ENCODE data around the gene YWHAG. TPM values are rescaled to one million over a fixed set of nuclear protein-coding genes. Genes with fewer than 3 reads are reported as not detected.

Gene YWHAG
- total and polyA plus RNA-seq, 9 of the 15 experiments (the other 6 are each of a cell fraction or from before 2014, with no cell fraction given) = 30.4 to 246 (median 94.5) TPM

DNA sequence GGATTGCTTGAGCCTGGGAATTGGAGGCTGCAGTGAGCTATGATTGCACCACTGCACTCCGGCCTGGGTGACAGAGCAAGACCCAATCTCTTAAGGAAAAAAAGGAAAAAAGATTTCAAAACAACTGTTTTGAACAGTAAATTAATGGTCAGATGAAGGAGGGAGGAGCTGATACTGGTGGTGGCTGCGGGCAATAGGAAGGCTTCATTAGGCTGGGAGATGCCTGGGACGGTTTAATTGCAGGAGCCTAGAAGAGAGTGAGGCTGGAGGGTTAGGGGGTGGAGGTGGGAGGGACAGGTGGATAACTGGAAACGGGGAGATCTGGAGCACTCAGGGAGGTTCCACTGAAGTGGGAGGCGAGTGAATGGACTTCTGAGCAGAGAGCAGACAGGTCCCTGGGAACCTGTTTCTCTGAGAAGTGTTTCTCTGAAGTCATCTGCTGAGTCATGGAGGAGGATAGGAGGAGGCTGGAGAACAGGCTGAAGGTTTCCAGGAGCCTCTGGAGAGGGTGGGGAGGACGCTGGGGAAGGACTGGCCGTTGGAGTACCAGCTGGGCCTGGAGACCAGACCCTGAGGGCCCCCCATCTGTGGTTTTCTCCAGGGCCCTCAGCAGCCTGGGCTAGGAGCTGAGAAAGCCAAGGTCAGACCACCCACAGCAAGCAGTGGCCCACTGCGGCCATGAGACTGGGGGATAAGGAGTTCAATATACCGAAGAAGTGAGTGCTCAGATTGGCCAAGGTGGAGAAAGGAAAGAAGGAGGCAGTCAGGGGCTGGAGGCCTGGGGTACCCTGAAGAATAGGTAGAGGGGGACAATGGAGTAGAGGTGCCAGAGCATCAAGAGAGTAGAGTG lies 14.4 kb upstream of the YWHAG start (continued):
- TF ChIP-seq HEY1 (CRISPR knock-in tag; IDR thresholded peaks at IDR 0.05; ENCODE audit: borderline replicate concordance) (0 out of 2 replicates have a peak, but pooled peaks have one; percentile 72), BCOR (IDR thresholded peaks at IDR 0.05) (0 out of 2 replicates have a peak, but pooled peaks have one; percentile 11), ZNF165 (CRISPR knock-in tag; IDR thresholded peaks at IDR 0.05; ENCODE audit: borderline replicate concordance) (peak; percentile 45; the same call in 1 of the 2 replicates), FOSL1 (tag; conservative IDR thresholded peaks at IDR 0.05) (peak; percentile 83), XRCC4 (IDR thresholded peaks at IDR 0.05; ENCODE audit: extremely low read depth, insufficient read depth, insufficient read length) (no peak), GABPB1 (CRISPR knock-in tag; IDR thresholded peaks at IDR 0.05) (no peak), TBP (optimal IDR thresholded peaks at IDR 0.05; ENCODE audit: low read depth, low read length) (peak; percentile 62), RFX5 (IDR thresholded peaks at IDR 0.05; ENCODE audit: low read depth, low read length) (no peak), RCOR1 (IDR thresholded peaks at IDR 0.05; ENCODE audit: borderline replicate concordance in 1 of 2, low read depth in 2 of 2, low read length in 2 of 2) (peak in 1 of 2 experiments; percentile 88; a peak in 2 of 4 replicates)
- TF ChIP-seq, protein P1, sequence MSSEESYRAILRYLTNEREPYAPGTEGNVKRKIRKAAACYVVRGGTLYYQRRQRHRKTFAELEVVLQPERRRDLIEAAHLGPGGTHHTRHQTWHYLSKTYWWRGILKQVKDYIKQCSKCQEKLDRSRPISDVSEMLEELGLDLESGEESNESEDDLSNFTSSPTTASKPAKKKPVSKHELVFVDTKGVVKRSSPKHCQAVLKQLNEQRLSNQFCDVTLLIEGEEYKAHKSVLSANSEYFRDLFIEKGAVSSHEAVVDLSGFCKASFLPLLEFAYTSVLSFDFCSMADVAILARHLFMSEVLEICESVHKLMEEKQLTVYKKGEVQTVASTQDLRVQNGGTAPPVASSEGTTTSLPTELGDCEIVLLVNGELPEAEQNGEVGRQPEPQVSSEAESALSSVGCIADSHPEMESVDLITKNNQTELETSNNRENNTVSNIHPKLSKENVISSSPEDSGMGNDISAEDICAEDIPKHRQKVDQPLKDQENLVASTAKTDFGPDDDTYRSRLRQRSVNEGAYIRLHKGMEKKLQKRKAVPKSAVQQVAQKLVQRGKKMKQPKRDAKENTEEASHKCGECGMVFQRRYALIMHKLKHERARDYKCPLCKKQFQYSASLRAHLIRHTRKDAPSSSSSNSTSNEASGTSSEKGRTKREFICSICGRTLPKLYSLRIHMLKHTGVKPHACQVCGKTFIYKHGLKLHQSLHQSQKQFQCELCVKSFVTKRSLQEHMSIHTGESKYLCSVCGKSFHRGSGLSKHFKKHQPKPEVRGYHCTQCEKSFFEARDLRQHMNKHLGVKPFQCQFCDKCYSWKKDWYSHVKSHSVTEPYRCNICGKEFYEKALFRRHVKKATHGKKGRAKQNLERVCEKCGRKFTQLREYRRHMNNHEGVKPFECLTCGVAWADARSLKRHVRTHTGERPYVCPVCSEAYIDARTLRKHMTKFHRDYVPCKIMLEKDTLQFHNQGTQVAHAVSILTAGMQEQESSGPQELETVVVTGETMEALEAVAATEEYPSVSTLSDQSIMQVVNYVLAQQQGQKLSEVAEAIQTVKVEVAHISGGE (CRISPR knock-in tag; IDR thresholded peaks at IDR 0.05) = 0 out of 6 replicates have a peak, but pooled peaks of 1 of the 3 experiments have one; percentile 62
- TF ChIP-seq, protein P2, sequence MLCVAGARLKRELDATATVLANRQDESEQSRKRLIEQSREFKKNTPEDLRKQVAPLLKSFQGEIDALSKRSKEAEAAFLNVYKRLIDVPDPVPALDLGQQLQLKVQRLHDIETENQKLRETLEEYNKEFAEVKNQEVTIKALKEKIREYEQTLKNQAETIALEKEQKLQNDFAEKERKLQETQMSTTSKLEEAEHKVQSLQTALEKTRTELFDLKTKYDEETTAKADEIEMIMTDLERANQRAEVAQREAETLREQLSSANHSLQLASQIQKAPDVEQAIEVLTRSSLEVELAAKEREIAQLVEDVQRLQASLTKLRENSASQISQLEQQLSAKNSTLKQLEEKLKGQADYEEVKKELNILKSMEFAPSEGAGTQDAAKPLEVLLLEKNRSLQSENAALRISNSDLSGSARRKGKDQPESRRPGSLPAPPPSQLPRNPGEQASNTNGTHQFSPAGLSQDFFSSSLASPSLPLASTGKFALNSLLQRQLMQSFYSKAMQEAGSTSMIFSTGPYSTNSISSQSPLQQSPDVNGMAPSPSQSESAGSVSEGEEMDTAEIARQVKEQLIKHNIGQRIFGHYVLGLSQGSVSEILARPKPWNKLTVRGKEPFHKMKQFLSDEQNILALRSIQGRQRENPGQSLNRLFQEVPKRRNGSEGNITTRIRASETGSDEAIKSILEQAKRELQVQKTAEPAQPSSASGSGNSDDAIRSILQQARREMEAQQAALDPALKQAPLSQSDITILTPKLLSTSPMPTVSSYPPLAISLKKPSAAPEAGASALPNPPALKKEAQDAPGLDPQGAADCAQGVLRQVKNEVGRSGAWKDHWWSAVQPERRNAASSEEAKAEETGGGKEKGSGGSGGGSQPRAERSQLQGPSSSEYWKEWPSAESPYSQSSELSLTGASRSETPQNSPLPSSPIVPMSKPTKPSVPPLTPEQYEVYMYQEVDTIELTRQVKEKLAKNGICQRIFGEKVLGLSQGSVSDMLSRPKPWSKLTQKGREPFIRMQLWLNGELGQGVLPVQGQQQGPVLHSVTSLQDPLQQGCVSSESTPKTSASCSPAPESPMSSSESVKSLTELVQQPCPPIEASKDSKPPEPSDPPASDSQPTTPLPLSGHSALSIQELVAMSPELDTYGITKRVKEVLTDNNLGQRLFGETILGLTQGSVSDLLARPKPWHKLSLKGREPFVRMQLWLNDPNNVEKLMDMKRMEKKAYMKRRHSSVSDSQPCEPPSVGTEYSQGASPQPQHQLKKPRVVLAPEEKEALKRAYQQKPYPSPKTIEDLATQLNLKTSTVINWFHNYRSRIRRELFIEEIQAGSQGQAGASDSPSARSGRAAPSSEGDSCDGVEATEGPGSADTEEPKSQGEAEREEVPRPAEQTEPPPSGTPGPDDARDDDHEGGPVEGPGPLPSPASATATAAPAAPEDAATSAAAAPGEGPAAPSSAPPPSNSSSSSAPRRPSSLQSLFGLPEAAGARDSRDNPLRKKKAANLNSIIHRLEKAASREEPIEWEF (CRISPR knock-in tag; IDR thresholded peaks at IDR 0.05) = 0 out of 2 replicates have a peak, but pooled peaks have one; percentile 63
- TF ChIP-seq, protein P3, sequence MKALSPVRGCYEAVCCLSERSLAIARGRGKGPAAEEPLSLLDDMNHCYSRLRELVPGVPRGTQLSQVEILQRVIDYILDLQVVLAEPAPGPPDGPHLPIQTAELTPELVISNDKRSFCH (CRISPR knock-in tag; IDR thresholded peaks at IDR 0.05) = no peak
- TF ChIP-seq, protein P3 (tag; IDR thresholded peaks at IDR 0.05) = peak; percentile 87
- TF ChIP-seq, protein P4, sequence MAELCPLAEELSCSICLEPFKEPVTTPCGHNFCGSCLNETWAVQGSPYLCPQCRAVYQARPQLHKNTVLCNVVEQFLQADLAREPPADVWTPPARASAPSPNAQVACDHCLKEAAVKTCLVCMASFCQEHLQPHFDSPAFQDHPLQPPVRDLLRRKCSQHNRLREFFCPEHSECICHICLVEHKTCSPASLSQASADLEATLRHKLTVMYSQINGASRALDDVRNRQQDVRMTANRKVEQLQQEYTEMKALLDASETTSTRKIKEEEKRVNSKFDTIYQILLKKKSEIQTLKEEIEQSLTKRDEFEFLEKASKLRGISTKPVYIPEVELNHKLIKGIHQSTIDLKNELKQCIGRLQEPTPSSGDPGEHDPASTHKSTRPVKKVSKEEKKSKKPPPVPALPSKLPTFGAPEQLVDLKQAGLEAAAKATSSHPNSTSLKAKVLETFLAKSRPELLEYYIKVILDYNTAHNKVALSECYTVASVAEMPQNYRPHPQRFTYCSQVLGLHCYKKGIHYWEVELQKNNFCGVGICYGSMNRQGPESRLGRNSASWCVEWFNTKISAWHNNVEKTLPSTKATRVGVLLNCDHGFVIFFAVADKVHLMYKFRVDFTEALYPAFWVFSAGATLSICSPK (IDR thresholded peaks at IDR 0.05; ENCODE audit: borderline replicate concordance) = peak; percentile 85; the same call in 1 of the 2 replicates
